H9 (cell line): ENCODE data around the gene FOXD1. TPM values are rescaled to one million over a fixed set of nuclear protein-coding genes. Genes with fewer than 3 reads are reported as not detected.

Source experiments
- DNase-seq: peaks from one replicate; pipeline ENCODE4 v3.0.0-alpha.2; 2017
- H2AFZ ChIP-seq: one replicate; pipeline ENCODE4 v1.6.1; 2013; ENCODE audit warnings: mild to moderate bottlenecking, low read length, control low read depth, moderate library complexity
- H2AK5ac ChIP-seq: 2 replicates; pipeline ENCODE4 v1.6.1; 2013; ENCODE audit warnings: low read length, control low read depth, mixed read lengths; ENCODE audit not compliant: insufficient read length
- H2BK120ac ChIP-seq: one replicate; pipeline ENCODE4 v1.6.1; 2013; ENCODE audit warnings: low read depth, mild to moderate bottlenecking, low read length, control low read depth, inconsistent platforms; ENCODE audit not compliant: poor library complexity, severe bottlenecking
- H2BK12ac ChIP-seq: 2 replicates; pipeline ENCODE4 v1.6.1; 2013; ENCODE audit warnings: low read length, control low read depth, mixed read lengths, low read depth; ENCODE audit not compliant: insufficient read length
- H2BK15ac ChIP-seq: 2 replicates; pipeline ENCODE4 v1.6.1; 2013; ENCODE audit warnings: low read depth, low read length, control low read depth
- H2BK20ac ChIP-seq: one replicate; pipeline ENCODE4 v1.6.1; 2013; ENCODE audit warnings: low read depth, mild to moderate bottlenecking, low read length, control low read depth, inconsistent platforms; ENCODE audit not compliant: poor library complexity, severe bottlenecking
- H2BK5ac ChIP-seq: 2 replicates; pipeline ENCODE4 v1.6.1; 2013; ENCODE audit warnings: low read length, control low read depth, mixed read lengths; ENCODE audit not compliant: insufficient read length
- H3K14ac ChIP-seq: 2 replicates; pipeline ENCODE4 v1.6.1; 2013; ENCODE audit warnings: low read length, control low read depth; ENCODE audit not compliant: insufficient read depth
- H3K18ac ChIP-seq: 2 replicates; pipeline ENCODE4 v1.6.1; 2013; ENCODE audit warnings: low read depth, mild to moderate bottlenecking, mixed read lengths, low read length, control low read depth; ENCODE audit not compliant: insufficient read length
- H3K23ac ChIP-seq: 2 replicates; pipeline ENCODE4 v1.6.1; 2013; ENCODE audit warnings: low read length, control low read depth, mixed read lengths, low read depth; ENCODE audit not compliant: insufficient read length
- H3K23me2 ChIP-seq: 2 replicates; pipeline ENCODE4 v1.6.1; 2013; ENCODE audit warnings: low read depth, mild to moderate bottlenecking, mixed read lengths, low read length, control low read depth; ENCODE audit not compliant: insufficient read length, poor library complexity, severe bottlenecking
- H3K27ac ChIP-seq: 2 replicates; pipeline ENCODE4 v1.5.1; 2013; ENCODE audit warnings: low read length, control low read depth, mixed read lengths, low read depth; ENCODE audit not compliant: insufficient read length
- H3K27me3 ChIP-seq: 2 replicates; pipeline ENCODE4 v1.6.1; 2013; ENCODE audit warnings: low read length, control low read depth, inconsistent platforms; ENCODE audit not compliant: insufficient read depth
- H3K4ac ChIP-seq: 2 replicates; pipeline ENCODE4 v1.6.1; 2013; ENCODE audit warnings: low read depth, mild to moderate bottlenecking, control low read depth, inconsistent platforms, low read length, moderate library complexity
- H3K4me1 ChIP-seq: 2 replicates; pipeline ENCODE4 v1.6.1; 2013; ENCODE audit warnings: low read length, control low read depth, inconsistent platforms; ENCODE audit not compliant: insufficient read depth
- H3K4me2 ChIP-seq: 2 replicates; pipeline ENCODE4 v1.6.1; 2013; ENCODE audit warnings: low read length, control low read depth, mixed read lengths; ENCODE audit not compliant: insufficient read length, insufficient read depth
- H3K56ac ChIP-seq: 2 replicates; pipeline ENCODE4 v1.6.1; 2013; ENCODE audit warnings: low read depth, mild to moderate bottlenecking, mixed read lengths, low read length, control low read depth; ENCODE audit not compliant: insufficient read length
- H3K79me1 ChIP-seq: 2 replicates; pipeline ENCODE4 v1.6.1; 2013; ENCODE audit warnings: low read depth, mild to moderate bottlenecking, moderate library complexity, low read length, control low read depth, inconsistent platforms; ENCODE audit not compliant: insufficient read depth, poor library complexity, severe bottlenecking
- H3K79me2 ChIP-seq: 2 replicates; pipeline ENCODE4 v1.6.1; 2013; ENCODE audit warnings: low read length, control low read depth, inconsistent platforms; ENCODE audit not compliant: insufficient read depth
- H3K9ac ChIP-seq: 2 replicates; pipeline ENCODE4 v1.6.1; 2013; ENCODE audit warnings: low read length, control low read depth, mixed read lengths; ENCODE audit not compliant: insufficient read length; ENCODE audit errors: extremely low read depth
- H3K9me3 ChIP-seq: one replicate; pipeline ENCODE4 v1.6.1; 2013; ENCODE audit warnings: low read depth, low read length, inconsistent platforms; ENCODE audit not compliant: control insufficient read depth
- H3T11ph ChIP-seq: one replicate; pipeline ENCODE4 v1.6.1; 2013; ENCODE audit warnings: mild to moderate bottlenecking, low read length, control low read depth, inconsistent platforms
- H4K20me1 ChIP-seq: one replicate; pipeline ENCODE4 v1.6.1; 2013; ENCODE audit not compliant: control insufficient read depth, insufficient read length, insufficient read depth
- H4K5ac ChIP-seq: 2 replicates; pipeline ENCODE4 v1.6.1; 2013; ENCODE audit warnings: low read depth, mild to moderate bottlenecking, mixed read lengths, low read length, control low read depth; ENCODE audit not compliant: insufficient read length
- H4K8ac ChIP-seq: replicated peaks from 2 replicates; pipeline ENCODE4 v1.6.1; 2013; ENCODE audit warnings: low read length, control low read depth, mixed read lengths, low read depth; ENCODE audit not compliant: insufficient read length
- H4K91ac ChIP-seq: 2 replicates; pipeline ENCODE4 v1.6.1; 2013; ENCODE audit warnings: low read depth, mild to moderate bottlenecking, moderate library complexity, mixed read lengths, low read length, control low read depth; ENCODE audit not compliant: insufficient read length
- H3K27ac Mint-ChIP-seq, 3 experiments: 2 replicates in 2 of 3; 3 replicates in 1 of 3; pipeline ENCODE4 v1.8.0; 2020 to 2021; ENCODE audit warnings: mixed read lengths in 3 of 3, mild to moderate bottlenecking in 1 of 3, moderate library complexity in 1 of 3
- H3K27me3 Mint-ChIP-seq: 2 replicates; pipeline ENCODE4 v1.8.0; 2021; ENCODE audit warnings: low read depth, mild to moderate bottlenecking, moderate library complexity, mixed read lengths
- H3K36me3 Mint-ChIP-seq, 3 experiments: 2 replicates in 2 of 3; 3 replicates in 1 of 3; pipeline ENCODE4 v1.8.0; 2020 to 2021; ENCODE audit warnings: low read depth in 3 of 3, mixed read lengths in 3 of 3; ENCODE audit not compliant: insufficient read depth in 1 of 3
- H3K4me1 Mint-ChIP-seq, 2 experiments: 2 replicates each; pipeline ENCODE4 v1.8.0; 2020; ENCODE audit warnings: mixed read lengths in 2 of 2
- H3K4me3 Mint-ChIP-seq, 2 experiments: 2 replicates in 1 of 2; 3 replicates in 1 of 2; pipeline ENCODE4 v1.8.0; 2020 to 2021; ENCODE audit warnings: mild to moderate bottlenecking in 2 of 2, mixed read lengths in 2 of 2, moderate library complexity in 1 of 2
- H3K9me3 Mint-ChIP-seq, 2 experiments: 2 replicates in 1 of 2; 3 replicates in 1 of 2; pipeline ENCODE4 v1.8.0; 2020; ENCODE audit warnings: mild to moderate bottlenecking in 2 of 2, mixed read lengths in 2 of 2, moderate library complexity in 1 of 2
- WGBS: extraction: QIAGEN DNeasy Blood & Tissue Kit; methylation state at CpG from one replicate; pipeline ENCODE4 v1.1.7; 2013; ENCODE audit warnings: missing lambda C conversion rate, low lambda C conversion rate, mixed read lengths; ENCODE audit not compliant: insufficient read length; ENCODE audit errors: extremely low coverage; 5-methylcytosine and 5-hydroxymethylcytosine counted together
- total RNA-seq: library from RNA; stranded (reverse); gene quantifications from 2 replicates; pipeline ENCODE4 v1.2.1, GENCODE V29; 2021
- TF ChIP-seq, protein P1 (sequence below): fragments of 200-600 bp; sonication (generic); conservative IDR thresholded peaks from 3 replicates; pipeline ENCODE4 v1.8.0; 2021; ENCODE audit warnings: antibody characterized with exemption, mild to moderate bottlenecking

FOXD1 gene
- total RNA-seq, 1 experiment from 2014 or later: 0.20 TPM

DNA sequence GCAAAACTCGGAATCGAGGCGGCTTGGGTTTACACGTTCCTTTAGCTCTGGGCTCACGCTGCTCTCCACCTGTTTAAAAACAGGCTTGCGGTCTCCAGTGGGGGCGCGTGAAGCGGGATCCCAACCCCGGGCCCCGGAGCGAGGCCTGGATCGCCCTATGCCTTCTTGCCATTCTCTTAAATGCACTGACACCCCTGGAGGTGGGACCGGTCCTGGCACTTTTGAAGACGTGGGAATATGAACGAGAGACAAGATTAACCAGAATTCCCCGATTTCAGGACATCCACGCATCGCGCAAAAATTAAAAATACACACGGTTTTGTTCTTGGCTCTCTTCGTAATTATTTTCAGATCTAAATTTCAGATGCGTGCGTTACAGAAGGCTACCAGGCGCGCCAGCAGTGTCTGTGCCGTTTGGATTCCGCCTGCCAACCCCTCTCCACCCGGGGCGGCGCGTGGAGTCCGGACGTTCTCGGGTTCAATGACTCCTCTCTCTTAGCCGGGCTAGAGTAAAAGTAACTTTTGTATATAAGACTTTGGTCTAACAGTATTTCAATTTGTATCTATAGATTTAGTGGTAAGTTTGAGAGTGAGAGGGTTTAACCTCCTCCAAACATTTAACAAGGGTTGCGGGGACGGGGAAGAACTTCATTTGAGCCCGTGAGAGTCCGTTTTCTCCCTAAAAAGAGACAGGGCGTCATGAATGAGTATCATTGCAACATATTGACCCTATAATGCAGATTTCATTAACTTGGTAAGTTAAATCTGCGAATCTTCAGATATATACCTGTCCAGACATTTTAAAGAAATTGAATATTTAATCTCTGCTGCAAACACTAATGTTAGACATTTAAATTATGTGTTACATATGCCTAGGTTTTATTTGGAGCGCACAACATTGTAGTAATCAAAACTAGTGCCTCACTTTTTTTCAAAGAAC is 3.8 kb downstream of the FOXD1 start:
- H3K27ac ChIP-seq: no peak overlapping the region
- no peak overlapping the region for H3K56ac ChIP-seq
- H3K9me3 ChIP-seq: no peaks in the 10 kb centered on the region
- H2BK120ac ChIP-seq: no peak overlapping the region
- peaks cover 81% of the 10 kb centered on the region for H3K27me3 ChIP-seq
- H3K23ac ChIP-seq: no peak overlapping the region
- peaks cover 25 to 41% of the 10 kb centered on the region in 2 experiments for H3K4me1 Mint-ChIP-seq
- H3K27ac Mint-ChIP-seq: peak overlapping the region in 1 of 3 experiments; percentile 46; a peak in 1 of 7 replicates
- no peak overlapping the region for H2AFZ ChIP-seq
- H4K5ac ChIP-seq: no peak overlapping the region
- no peak overlapping the region for H3K18ac ChIP-seq
- peak; percentile 35 for DNase-seq
- no peaks in the 10 kb centered on the region for H3K4me1 ChIP-seq
- H3K4me2 ChIP-seq: peak overlapping the region; percentile 43
- no peaks in the 10 kb centered on the region; a peak in 1 of 7 replicates for H3K36me3 Mint-ChIP-seq
- H3K14ac ChIP-seq: no peak overlapping the region; the same call in 1 of the 2 replicates
- H2BK15ac ChIP-seq: no peak overlapping the region
- H3K4ac ChIP-seq: no peak overlapping the region
- H4K20me1 ChIP-seq: no peaks in the 10 kb centered on the region
- no peak overlapping the region for H4K91ac ChIP-seq
- H3T11ph ChIP-seq: no peak overlapping the region
- H3K79me2 ChIP-seq: no peaks in the 10 kb centered on the region
- H3K4me3 Mint-ChIP-seq: peak overlapping the region; percentile 22 to 71; a peak in 4 of 5 replicates
- no peak overlapping the region for H4K8ac ChIP-seq
- no peak overlapping the region for H3K9ac ChIP-seq
- no peaks in the 10 kb centered on the region for H3K79me1 ChIP-seq
- no CpG with 5 or more reads among the region's 43 CpGs for WGBS
- H2BK12ac ChIP-seq: no peak overlapping the region
- no peak overlapping the region for H2BK5ac ChIP-seq
- TF ChIP-seq, protein P1, sequence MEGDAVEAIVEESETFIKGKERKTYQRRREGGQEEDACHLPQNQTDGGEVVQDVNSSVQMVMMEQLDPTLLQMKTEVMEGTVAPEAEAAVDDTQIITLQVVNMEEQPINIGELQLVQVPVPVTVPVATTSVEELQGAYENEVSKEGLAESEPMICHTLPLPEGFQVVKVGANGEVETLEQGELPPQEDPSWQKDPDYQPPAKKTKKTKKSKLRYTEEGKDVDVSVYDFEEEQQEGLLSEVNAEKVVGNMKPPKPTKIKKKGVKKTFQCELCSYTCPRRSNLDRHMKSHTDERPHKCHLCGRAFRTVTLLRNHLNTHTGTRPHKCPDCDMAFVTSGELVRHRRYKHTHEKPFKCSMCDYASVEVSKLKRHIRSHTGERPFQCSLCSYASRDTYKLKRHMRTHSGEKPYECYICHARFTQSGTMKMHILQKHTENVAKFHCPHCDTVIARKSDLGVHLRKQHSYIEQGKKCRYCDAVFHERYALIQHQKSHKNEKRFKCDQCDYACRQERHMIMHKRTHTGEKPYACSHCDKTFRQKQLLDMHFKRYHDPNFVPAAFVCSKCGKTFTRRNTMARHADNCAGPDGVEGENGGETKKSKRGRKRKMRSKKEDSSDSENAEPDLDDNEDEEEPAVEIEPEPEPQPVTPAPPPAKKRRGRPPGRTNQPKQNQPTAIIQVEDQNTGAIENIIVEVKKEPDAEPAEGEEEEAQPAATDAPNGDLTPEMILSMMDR: peak; percentile 41
- H3K23me2 ChIP-seq: peaks cover 13% of the 10 kb centered on the region
- peaks cover 91% of the 10 kb centered on the region for H3K27me3 Mint-ChIP-seq
- H3K9me3 Mint-ChIP-seq: peaks cover 10 to 26% of the 10 kb centered on the region in 2 experiments
- H2BK20ac ChIP-seq: no peak overlapping the region
- H2AK5ac ChIP-seq: no peak overlapping the region
